Activated CD8-positive, alpha-beta memory T cell treated with anti-CD3 and anti-CD28 coated beads, Interleukin-2, amount 50 U/mL, for 4 hours (primary cell): ENCODE results near the gene IL27RA.
A peak's percentile ranks its signal among the peaks of the same experiment; 100 is the strongest.

ENCODE experiments used
- DNase-seq: peaks from one replicate; pipeline ENCODE4 v3.0.0-alpha.2; 2020

Gene IL27RA

DNA sequence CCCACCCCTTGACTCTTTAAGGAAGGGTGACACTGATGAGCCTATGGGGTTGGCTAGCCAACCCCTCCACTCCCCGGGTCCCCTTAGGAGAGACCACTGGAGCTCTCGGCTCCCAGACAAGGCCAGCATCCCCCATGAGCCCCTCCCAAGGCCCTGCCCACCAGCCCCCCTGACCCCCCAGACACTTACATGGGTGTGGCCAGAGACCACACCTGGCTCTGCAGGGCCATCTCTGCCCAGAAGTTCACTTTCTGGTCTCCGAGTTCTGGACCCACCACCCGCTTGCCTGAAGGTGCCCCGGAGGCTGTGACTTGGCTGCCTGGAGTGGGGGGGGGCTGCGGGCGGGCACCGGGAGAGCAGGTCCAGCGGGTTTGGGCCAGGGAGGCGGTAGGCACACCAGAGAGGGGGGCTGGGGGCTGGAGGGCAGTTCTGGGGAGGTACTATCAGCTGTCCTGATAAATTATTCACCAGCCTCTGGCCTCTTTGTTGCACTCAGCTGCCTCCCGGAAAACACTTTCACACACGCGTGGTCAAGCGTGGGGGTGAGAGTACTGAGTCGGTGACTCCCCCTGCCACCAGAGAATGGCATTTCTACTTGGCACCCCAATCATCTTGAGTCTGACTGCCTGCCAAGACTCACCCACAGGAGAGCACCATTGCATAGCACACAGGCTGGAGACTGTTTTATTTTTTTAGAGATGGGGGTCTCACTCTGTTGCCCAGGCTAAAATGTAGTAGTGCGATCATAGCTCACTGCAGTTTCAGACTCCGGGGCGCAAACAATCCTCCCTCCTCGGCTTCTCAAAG lies 30.4 kb downstream of the IL27RA start, which contains the start of gene PALM3:
TSS of gene PALM3 (minus strand) at position 326 of the 807 bp plus-strand sequence. CDS start at position 230, 96 bp downstream.
- DNase-seq, result no peak

DNA sequence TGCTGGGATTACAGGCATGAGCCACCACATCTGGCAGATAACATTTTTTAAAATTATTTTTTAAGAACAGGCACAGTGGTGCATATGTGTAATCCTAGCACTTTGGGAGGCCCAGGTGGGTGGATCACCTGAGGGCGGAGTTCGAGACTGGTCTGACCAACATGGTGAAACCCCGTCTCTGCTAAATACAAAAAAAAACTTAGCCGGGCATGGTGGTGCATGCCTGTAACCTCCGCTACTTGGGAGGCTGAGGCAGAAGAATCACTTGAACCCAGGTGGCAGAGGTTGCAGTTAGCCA lies 30.9 kb downstream of the IL27RA start:
- no peak for DNase-seq

DNA sequence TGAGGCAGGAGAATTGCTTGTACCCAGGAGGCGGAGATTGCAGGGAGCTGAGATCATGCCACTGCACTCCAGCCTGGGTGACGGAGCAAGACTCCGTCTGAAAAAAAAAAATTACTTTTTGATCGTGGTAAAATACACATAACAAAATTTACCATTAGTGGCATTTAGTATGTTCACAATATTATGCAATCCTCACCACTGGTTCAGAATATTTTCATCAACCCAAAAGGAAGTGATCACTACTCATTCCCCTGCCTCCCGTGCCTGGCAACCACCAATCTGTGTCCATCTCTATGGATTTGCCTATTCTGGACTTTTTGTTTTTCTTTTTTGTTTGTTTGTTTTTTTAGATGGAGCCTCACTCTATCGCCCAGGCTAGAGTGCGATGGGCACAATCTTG lies 31.5 kb downstream of the IL27RA start:
- DNase-seq, result no peak

DNA sequence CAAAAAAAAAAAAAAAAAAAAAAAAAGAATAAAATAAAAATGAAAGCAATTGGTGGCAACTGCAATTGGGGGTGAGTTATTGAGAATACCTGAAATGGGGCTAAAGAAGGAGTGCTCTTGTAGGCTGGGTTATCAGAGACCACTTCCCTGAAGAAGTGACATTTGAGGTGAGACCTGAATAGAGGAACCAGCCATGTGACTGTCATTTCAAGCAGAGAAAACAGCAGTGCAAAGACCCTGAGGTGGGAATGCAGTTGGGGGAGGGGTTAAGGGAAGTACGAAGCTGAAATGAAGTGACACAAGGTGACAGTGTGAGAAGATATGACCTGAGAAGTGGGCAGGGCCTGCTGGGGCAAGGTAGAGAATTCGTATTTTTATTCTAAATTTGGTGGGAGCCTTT lies 34.6 kb downstream of the IL27RA start:
- DNase-seq, result no peak

DNA sequence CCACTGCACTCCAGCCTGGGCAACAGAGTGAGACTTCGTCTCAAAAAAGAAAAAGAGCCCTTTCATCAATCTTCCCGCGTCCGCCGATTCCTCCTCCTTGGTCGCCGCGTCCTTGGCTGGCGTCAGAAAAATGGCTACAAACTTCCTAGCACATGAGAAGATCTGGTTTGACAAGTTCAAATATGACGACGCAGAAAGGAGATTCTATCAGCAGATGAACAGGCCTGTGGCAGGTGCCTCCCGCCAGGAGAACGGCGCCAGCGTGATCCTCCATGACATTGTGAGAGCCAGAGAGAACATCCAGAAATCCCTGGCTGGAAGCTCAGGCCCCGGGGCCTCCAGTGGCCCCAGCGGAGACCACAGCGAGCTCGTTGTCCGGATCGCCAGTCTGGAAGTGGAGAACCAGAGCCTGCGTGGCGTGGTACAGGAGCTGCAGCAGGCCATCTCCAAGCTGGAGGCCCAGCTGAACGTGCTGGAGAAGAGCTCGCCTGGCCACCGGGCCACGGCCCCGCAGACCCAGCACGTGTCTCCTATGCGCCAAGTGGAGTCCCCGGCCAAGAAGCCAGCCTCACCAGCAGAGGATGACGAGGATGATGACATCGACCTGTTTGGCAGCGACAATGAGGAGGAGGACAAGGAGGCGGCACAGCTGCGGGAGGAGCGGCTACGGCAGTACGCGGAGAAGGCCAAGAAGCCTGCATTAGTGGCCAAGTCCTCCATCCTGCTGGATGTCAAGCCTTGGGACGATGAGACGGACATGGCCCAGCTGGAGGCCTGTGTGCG lies 38.9 kb downstream of the IL27RA start:
- no peak for DNase-seq

DNA sequence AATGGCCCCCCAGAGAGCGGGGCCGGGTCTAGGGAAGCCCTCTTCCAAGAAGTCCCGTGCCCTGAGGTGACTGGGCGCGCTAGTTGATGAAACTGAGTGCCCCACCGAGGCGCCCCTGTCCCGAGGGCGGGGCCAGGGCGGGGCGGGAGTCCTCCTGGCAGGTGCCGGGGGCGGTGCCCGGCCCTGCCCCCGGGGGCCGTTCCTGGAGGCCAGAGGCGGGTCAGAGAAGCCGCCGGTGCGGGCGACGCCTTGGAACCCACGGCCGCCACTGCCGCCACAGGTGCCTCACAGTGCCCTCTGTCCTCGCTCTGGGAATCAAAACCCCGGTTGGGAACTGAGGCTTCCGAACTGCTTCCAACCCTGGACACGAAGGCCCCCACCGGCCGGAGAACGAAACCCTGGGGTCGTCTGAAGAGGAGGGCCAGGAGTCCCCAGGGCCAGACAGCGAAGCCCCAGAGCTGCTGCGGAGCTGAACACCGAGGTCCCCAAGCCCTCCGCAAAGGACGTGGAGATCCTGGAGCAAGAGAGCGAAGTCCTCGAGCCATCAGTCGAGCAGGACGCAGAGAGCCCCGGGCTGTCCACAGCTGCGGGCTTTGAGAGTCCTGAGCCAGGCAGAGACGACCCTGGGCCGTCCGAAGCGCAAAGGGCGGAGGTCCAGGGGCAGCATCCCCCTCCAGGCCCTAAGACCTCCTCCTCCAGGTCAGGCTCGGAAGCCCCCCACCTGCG lies 41.1 kb downstream of the IL27RA start, which contains the start of gene MISP3:
TSS of gene MISP3 (plus strand) at position 252 of the 726 bp plus-strand sequence. CDS start 524 bp downstream, outside the sequence.
- DNase-seq, result peak; percentile 40

DNA sequence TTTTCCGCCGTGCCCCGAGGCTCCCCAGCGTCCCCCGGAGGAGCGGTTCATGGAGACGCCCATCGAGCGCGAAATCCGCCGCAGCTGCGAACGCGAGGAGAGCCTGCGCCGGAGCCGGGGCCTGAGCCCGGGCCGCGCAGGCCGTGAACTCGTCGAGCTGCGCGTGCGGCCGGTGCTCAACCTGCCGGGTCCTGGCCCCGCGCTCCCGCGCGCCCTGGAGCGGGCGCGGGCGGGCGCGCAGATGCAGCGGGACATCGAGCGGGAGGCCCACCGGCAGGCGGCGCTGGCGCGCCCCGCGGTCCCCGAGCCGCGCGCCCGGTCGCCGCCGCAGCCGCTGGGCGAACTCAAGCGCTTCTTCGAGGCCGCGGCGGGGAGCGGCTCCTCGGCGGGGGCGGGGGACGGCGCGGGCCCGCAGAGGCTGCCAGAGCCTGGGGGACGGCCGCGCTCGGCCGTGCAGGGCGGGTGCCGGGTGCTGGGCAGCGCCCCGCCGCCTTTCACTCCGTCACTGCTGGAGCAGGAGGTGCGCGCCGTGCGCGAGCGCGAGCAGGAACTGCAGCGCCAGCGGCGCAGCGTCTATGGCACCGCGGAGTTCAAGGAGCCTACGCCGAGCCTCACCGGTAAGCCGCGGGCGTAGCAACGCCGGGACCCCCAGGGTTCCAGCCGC lies 41.8 kb downstream of the IL27RA start:
- DNase-seq, result peak; percentile 76

DNA sequence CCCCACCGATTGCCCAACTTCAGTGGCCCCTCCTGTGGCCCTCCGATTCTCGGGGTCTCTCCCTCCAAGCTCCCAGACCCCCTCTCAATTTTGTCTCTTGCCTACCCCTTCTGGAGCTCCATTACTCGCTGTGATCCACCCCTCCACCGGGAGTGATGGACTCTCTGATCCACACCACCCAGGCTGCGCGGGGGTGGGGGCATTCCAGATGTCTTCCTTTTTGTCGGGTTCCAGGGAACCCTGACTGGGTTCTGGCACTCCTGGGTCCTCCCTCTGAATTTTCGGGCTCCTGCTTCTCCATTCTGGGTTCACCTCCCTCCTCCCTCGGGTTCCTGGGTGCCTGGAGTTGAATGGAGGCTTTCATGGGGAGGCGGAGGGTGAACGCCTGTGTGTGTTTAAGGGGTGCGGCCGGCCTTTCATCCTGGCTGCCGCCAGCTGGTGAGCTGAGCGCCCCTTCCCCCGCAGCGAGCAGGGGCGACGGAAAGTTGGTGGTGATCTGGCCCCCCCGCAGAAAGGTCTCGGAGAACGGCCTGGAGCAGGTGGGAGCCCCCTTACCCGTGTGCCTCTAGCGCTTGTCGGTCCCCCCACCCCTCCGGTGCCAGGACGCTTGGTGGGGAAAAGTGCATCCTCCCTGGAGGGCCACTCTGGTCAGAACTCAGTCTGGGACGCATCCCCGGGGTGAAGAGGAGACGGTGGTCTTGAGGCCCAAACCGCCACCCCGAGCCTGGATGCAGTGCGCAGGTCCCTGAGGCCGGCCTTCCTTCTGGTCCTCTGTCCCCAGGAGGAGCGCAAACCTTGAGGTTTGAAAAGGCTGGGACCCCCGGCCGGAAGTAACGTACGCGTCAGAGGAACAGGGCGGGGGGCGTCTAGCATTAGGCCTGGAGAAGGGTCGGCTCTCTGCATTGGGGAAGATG lies 42.6 kb downstream of the IL27RA start:
- no peak for DNase-seq

DNA sequence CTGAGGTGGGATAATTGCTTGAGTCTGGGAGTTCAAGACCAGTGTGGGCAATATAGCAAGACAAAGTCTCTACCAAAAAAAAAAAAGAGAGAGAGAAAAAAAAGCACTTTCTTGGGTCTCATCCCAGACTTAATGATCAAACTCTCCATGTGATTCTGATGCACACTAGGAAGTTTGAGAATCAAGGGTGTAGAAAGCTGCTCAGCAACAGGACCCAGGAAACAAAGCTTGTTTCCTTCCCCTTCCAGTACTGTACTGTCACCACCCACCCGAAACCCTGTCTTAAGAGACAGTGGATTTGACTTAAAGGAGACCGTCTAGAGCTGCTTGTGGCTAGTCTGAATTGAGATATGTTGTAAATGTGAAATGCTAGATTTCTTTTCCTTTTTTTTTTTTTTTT lies 46.8 kb downstream of the IL27RA start:
- no peak for DNase-seq

DNA sequence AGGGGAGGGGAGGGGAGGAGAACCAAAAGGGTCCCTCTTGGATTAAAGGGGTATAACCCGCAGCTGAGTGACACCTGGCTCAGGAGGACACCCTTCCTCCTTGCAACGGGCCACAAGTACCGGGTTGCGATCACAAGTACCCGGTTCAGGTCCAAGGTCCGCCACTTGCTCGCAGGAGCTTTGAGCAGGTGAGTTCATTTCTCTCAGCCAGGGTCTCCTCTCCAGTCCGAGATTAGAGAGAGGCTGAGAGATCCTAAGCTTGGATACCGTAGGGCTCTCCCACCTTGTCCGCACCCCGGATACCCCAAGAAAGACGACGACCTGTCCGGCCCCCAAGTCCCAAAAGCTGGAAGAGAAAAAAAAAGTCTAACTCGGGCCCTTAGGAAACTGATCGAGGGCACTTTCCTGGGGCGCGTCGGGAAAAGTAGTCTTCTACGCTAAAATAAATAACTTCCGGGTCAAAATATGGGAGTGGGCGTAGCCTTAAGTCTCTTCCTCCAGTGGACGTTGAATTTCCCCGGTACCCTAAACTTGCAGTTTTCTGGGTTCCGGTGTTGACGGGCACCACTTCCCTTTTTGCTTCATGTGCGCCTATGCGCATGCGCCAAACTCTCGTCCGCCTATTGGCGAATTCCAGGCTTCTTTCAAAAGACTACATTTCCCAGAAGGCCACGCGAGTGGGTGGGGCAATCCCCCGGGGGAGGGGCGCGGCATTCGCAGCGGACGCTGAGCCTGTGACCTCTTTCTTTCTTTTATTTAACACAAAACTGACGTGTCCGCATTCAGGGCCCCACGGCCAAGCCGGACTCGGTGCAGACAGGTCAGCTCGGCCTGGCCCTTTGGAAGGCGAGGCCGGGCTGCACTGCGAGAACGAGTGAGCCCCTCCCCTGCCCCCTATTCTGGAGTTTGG lies 49.6 kb downstream of the IL27RA start:
- peak; percentile 99 for DNase-seq

DNA sequence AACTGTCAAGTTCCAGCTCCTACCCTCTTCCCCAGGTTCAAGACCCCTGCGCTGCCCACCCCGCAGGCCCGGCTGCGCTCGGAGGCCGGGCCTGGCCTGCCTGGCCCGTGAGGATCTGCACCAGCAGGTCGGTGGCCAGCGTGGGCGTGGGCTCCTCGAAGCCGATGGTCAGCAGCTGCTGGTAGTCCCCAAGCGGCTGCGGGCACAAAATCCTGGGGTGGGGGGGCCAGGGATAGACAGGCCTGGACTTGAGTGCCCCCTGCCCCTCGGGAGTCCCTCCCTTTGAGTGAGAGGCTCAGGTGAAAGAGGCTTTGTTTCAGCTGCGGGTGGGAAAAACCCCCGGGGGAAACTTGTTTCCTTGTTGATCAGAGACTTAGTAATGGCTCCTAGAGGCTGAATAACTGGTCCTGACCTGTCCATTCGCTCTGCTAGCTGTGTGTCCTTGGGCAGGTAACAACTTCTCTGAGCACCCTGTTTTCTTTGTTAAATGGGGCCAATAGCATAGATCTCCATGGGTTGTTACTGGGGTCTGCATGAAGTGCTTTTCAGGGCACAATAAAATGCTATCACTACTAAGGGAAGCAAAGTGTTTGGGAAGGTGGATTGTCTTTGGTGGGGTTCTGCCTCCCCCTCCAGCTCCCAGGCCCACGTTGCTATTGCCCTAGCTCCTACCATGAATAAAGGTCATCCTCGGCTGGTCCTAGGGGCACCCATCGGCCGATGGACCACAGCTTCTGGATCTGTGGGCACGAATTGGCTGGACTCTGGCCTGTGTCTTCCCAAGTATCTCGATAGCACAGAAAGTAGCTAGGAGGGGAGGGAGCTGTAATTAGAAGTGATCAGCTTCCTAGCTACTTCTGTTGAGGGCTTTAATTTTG lies 50.5 kb downstream of the IL27RA start:
- DNase-seq, result peak; percentile 40

DNA sequence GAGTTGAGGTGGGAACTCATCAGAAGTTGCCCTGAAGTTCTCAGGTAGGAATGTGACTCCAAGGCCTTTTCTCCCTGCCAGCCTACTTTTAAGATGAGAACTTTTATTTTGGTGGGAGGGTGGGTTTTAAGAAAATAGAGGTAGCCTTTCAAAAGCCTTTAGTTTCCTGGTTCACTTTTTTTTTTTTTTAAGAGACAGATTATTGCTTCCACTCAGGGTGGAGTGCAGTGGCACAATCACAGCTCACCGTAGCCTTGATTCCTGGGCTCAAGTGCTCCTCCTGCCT lies 51.1 kb downstream of the IL27RA start:
- DNase-seq, result no peak

DNA sequence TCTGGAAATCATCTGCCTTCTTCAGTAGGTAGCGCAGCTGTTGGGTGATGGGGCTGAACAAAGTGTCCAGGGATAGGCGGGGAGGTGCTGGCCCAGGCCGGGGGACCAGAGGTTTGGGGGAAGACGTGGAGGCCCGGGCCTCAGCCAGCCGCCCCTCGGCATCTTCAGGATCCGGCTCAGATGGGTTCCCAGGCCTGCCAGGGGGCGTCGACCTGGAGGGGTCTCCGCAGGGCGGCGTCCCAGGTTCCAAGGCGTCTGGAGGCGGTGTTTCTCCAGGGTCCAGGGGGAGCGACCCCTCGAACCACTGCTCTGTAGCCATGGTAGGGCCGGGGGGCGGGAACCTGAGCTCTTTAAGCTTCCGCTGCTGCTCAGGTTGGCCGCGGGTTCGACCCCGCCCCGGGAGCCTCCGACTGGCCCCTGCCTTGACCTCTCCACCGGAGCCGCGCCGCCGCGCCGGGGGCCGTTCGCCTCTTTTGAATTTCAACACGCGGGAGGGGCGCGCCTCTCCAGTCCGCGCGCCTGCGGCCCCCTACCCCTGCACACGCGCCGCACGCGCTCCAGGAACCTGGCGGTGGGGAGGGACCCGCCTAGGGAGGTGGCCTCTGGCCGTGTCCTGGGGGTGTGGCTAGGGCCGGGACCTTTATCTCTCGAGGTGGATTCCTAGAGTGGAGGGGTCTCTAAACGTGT lies 53.9 kb downstream of the IL27RA start, which contains the start of gene C19orf67:
TSS of gene C19orf67 (minus strand) at position 475 of the 687 bp plus-strand sequence. CDS start at position 319, 156 bp downstream.
- DNase-seq, result no peak

DNA sequence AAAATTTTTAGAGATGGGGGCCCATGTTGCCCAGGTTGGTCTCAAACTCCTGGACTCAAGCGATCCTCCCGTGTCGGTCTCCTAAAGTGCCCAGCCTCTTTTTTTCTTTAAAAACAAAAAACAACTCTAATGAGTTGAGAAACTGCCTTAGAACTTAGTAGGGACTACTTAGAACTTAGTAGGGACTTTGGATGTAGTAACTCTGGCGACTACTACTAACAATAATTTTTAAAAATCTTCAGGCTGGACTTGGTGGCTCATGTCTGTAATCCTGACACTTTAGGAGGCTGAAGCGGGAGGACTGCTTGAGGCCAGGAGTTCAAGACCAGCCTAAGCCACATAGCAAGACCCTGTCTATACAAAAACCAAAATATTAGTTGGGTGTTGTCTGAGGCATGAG lies 54.5 kb downstream of the IL27RA start:
- no peak for DNase-seq

DNA sequence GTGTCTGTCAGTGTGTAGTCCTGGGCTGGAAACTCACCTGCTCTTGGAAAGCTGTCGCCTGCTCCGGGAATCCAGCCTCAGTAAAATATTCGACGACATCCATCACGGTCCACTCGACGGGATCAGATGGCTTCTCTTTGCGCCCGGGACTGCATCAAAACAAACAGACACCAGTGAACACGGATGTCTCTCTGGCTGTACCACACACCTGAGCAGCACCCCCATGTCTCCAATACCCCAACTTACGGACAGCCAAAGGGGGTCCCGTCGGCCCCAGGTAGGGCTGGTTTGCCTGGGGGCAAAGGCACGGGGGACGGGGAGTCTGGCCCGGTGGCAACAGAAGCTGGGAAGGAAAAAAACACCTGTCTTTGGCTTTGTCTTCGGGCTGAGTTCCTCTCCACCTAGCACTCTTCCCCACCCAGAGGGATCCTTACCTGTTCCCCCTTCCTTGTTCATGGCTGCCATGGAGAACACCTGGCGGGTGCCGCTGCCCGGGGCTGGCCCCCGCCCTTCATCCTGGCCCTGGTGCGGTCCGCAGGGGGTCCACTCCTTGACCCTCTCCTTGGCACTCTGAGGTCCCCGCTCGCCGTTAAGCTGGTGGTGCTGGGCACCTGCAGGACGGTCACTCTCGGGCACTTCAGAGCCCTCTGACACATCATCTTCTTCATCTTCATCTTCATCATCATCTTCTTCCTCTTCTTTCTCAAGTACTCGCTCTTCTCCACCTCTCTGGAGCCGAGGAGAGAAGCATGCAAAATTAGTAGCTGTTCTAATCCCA lies 57.3 kb downstream of the IL27RA start:
- DNase-seq, result no peak

DNA sequence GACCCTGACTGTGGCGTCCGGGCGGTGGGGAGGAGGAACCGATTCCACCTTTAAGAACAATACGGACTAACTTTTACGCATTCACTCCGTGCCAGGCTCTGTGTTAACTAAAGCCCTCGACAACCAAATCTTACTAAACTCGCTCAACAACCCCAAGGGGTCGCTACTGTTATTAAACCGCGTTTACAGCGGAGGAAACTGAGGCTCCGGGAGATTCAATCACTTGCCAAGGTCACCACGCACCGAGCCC lies 57.8 kb downstream of the IL27RA start:
- DNase-seq, result no peak

DNA sequence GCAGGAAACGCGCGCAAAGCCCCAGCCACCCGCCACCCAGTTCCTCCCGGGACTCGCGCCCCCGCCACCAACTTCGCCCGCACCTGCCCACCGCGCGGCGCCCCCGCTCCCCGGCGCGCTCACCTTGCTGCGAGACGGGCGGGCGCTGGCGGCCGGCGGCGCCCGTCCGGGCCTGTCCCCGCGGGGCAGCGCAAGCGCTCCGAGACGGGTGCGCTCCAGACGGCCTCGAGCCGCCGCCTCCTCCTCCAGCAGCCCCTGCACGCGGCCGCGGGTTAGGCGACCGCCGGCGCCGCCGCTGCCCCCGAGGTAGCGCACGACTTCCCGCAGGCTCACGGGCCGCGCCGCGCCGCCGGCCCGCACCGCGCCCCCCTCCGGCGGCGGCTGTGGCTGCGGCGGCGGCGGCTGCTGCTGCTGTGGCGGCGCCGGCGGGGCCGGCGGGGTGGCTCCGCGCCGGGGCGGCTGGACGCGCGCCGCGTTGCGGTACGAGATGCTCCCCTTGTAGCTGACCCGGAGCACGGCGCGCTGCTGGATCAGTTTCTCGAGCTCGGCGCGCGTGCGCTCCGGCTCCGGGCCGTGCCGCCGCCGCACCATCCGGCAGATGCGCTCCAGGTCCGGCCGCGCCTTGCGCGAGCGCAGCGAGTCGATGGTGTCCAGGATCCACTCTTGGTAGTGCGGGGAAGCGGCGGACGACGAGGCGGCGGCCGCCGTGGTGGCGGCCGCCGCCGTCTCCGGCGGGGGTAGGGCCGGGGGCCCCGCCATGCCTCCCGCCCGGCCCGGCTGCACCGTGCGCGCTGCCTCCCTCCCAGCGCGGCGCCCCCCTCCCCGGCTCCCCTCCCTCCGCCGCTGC lies 58.3 kb downstream of the IL27RA start:
- peak; percentile 54 for DNase-seq
